ENCODE results near the gene PRSS16.

DNA sequence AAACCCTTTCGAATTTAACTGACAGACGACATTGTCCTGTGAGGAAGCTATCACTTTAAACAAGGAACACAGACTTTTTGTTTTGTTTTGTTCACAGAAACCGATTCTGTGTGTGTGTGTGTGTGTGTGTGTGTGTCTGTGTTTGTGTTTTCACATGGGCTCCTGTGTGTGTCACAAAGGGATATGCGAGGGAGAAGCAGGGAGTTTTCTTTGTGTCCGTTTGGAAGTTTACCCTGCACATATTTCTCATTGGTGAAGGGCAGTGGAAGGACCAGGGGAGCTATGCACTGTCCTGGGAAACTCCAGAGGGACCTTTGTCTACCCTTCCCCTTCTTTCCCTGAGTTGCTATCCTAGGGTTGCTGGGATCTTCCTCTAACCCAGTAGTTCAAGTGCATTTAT, 46.9 kb downstream of the PRSS16 start:
- TF ChIP-seq EZH2 (IDR thresholded peaks at IDR 0.05; ENCODE audit: borderline replicate concordance, low read depth, low read length, severe bottlenecking) = no peak
- no peak for TF ChIP-seq CTCF (IDR thresholded peaks at IDR 0.05; ENCODE audit: extremely low read depth in 1 of 2, insufficient read depth in 1 of 2, low read depth in 1 of 2, low read length in 2 of 2)
- no peak for TF ChIP-seq MYC (IDR thresholded peaks at IDR 0.05; ENCODE audit: low read depth, low read length)

Data from endothelial cell of umbilical vein (primary cell).